ENCODE measurements around the gene SLC25A42. TPM values are rescaled to one million over a fixed set of nuclear protein-coding genes. Genes with fewer than 3 reads are reported as not detected.

Gene SLC25A42
- total and polyA plus RNA-seq, 7 donors, result 2.4 to 9.5 (median 7.8) TPM

GRCh38 chr19:19074196-19074882 is 10.5 kb downstream of the SLC25A42 start:
- Histone ChIP-seq H3K27me3 (no peaks in the 10 kb centered on the region), H3K36me3 (no peaks in the 10 kb centered on the region), H3K27ac (no peak overlapping the region), H3K9me3 (no peaks in the 10 kb centered on the region), H3K4me3 (no peak overlapping the region), H3K4me1 (peaks cover 0 to 1% (median 0%) of the 10 kb centered on the region in 4 donors)
- no peak for DNase-seq
- TF ChIP-seq POLR2AphosphoS5 (IDR thresholded peaks at IDR 0.05) (no peak), EP300 (IDR thresholded peaks at IDR 0.05) (no peak), POLR2A (IDR thresholded peaks at IDR 0.05) (no peak), CTCF (IDR thresholded peaks at IDR 0.05) (no peak)
- WGBS, 2 donors, result 74 to 76% methylated on average over 13 of the region's 13 CpGs
- intact Hi-C loops (cut with DNase I), result no loop called here

- DNase-seq, result no peak
- H3K9me3 ChIP-seq, result no peaks in the 10 kb centered on the region
- TF ChIP-seq POLR2AphosphoS5 (IDR thresholded peaks at IDR 0.05) (no peak), POLR2A (IDR thresholded peaks at IDR 0.05) (no peak), CTCF (IDR thresholded peaks at IDR 0.05) (no peak), EP300 (IDR thresholded peaks at IDR 0.05) (no peak)
- H3K27me3 ChIP-seq, result no peaks in the 10 kb centered on the region
- intact Hi-C loops (cut with DNase I), result no loop called here
- no peak overlapping the region for H3K27ac ChIP-seq
- 93 to 95% methylated on average over 8 of the region's 8 CpGs for WGBS, 2 donors
- H3K4me1 ChIP-seq, result no peaks in the 10 kb centered on the region
- H3K36me3 ChIP-seq, result no peaks in the 10 kb centered on the region
- H3K4me3 ChIP-seq, result no peak overlapping the region
Measured at GRCh38 chr19:19075126-19075525, 11.3 kb downstream of the SLC25A42 start.

GRCh38 chr19:19076476-19076875 is 12.7 kb downstream of the SLC25A42 start:
- no peaks in the 10 kb centered on the region for H3K27me3 ChIP-seq
- H3K36me3 ChIP-seq, result no peaks in the 10 kb centered on the region
- intact Hi-C loops (cut with DNase I), result no loop called here
- no peak for TF ChIP-seq POLR2A (IDR thresholded peaks at IDR 0.05)
- TF ChIP-seq CTCF (IDR thresholded peaks at IDR 0.05), result no peak
- no peak for TF ChIP-seq POLR2AphosphoS5 (IDR thresholded peaks at IDR 0.05)
- no peak for TF ChIP-seq EP300 (IDR thresholded peaks at IDR 0.05)
- DNase-seq, result no peak
- no peak overlapping the region for H3K4me3 ChIP-seq
- WGBS, 2 donors, result 60 to 74% methylated on average over 1 of the region's 1 CpG
- no peaks in the 10 kb centered on the region for H3K4me1 ChIP-seq
- no peak overlapping the region for H3K27ac ChIP-seq
- H3K9me3 ChIP-seq, result no peaks in the 10 kb centered on the region

GRCh38 chr19:19077103-19077502 is 13.3 kb downstream of the SLC25A42 start:
- DNase-seq, result no peak
- Histone ChIP-seq H3K27me3 (no peaks in the 10 kb centered on the region), H3K4me3 (no peak overlapping the region), H3K36me3 (no peaks in the 10 kb centered on the region), H3K4me1 (no peaks in the 10 kb centered on the region), H3K9me3 (no peaks in the 10 kb centered on the region), H3K27ac (no peak overlapping the region)
- intact Hi-C loops (cut with DNase I), result no loop called here
- TF ChIP-seq POLR2A (IDR thresholded peaks at IDR 0.05), result no peak
- WGBS, 2 donors, result 96% methylated on average over 7 of the region's 7 CpGs

GRCh38 chr19:19078801-19079200 is 15.0 kb downstream of the SLC25A42 start:
- Histone ChIP-seq H3K27ac (no peak overlapping the region), H3K27me3 (no peaks in the 10 kb centered on the region), H3K4me1 (no peaks in the 10 kb centered on the region), H3K9me3 (no peaks in the 10 kb centered on the region), H3K36me3 (no peaks in the 10 kb centered on the region), H3K4me3 (no peak overlapping the region)
- 93 to 95% methylated on average over 6 of the region's 6 CpGs for WGBS, 2 donors
- intact Hi-C loops (cut with DNase I), result no loop called here
- DNase-seq, result no peak
- TF ChIP-seq POLR2A (IDR thresholded peaks at IDR 0.05) (no peak), EP300 (IDR thresholded peaks at IDR 0.05) (no peak), POLR2AphosphoS5 (IDR thresholded peaks at IDR 0.05) (no peak), CTCF (IDR thresholded peaks at IDR 0.05) (no peak)
